Stimulated activated CD8-positive, alpha-beta memory T cell treated with anti-CD3 and anti-CD28 coated beads, Interleukin-12 subunit alpha, Interleukin-12 subunit beta, amount 100 ng/mL, for 24 hours (primary cell): ENCODE data around the gene PCDHGA7.
"Not testable (repeated sequence)": the region's sequence is repeated elsewhere in the genome, so short reads cannot be mapped to it uniquely, and the experiment has no call there.

Experiments used
- DNase-seq: peaks from one replicate; pipeline ENCODE4 v3.0.0-alpha.2; 2020; ENCODE audit errors: extremely low read depth

Gene PCDHGA7

GRCh38 chr5:141382469-141383294, at the start of gene PCDHGA7:
Gene PCDHGA7 (plus strand): TSS chr5:141382742. CDS start chr5:141382900, 158 bp downstream.
- DNase-seq = no peak

GRCh38 chr5:141338538-141339306, 43.8 kb upstream of the PCDHGA7 start, which contains the start of gene PCDHGA2:
Gene PCDHGA2 (plus strand): TSS chr5:141338760.
- no peak for DNase-seq

GRCh38 chr5:141340781-141341354, 41.7 kb upstream of the PCDHGA7 start:
- DNase-seq = not testable (repeated sequence)

- no peak for DNase-seq
These were observed 39.8 kb upstream of the PCDHGA7 start for GRCh38 chr5:141342773-141343172.

GRCh38 chr5:141343242-141343952, 39.1 kb upstream of the PCDHGA7 start, which contains the start of gene PCDHGA3:
Gene PCDHGA3 (plus strand): TSS chr5:141343829. CDS start chr5:141344034, 205 bp downstream.
- no peak for DNase-seq

- no peak for DNase-seq
These were observed 38.5 kb upstream of the PCDHGA7 start for GRCh38 chr5:141343953-141344463.

- DNase-seq = no peak
These were observed 37.2 kb upstream of the PCDHGA7 start for GRCh38 chr5:141345327-141345726.

- not testable (repeated sequence) for DNase-seq
These were observed 36.5 kb upstream of the PCDHGA7 start for GRCh38 chr5:141346017-141346416.

GRCh38 chr5:141349917-141350619, 32.5 kb upstream of the PCDHGA7 start, which contains the start of gene PCDHGB1:
Gene PCDHGB1 (plus strand): TSS chr5:141350099. CDS start chr5:141350261, 162 bp downstream.
- no peak for DNase-seq

GRCh38 chr5:141351591-141351990, 31.0 kb upstream of the PCDHGA7 start:
- DNase-seq = no peak

- DNase-seq = no peak
These were observed 27.6 kb upstream of the PCDHGA7 start, which contains the start of gene PCDHGA4 for GRCh38 chr5:141354900-141355469. Gene PCDHGA4 (plus strand): TSS chr5:141355021. CDS start chr5:141355108, 87 bp downstream.

- DNase-seq = no peak
These were observed 26.9 kb upstream of the PCDHGA7 start for GRCh38 chr5:141355641-141356040.

GRCh38 chr5:141356133-141356532, 26.4 kb upstream of the PCDHGA7 start:
- DNase-seq = no peak

- DNase-seq = no peak
These were observed 25.6 kb upstream of the PCDHGA7 start for GRCh38 chr5:141356950-141357349.

- DNase-seq = no peak
These were observed 22.6 kb upstream of the PCDHGA7 start, which contains the start of gene PCDHGB2 for GRCh38 chr5:141359790-141360426. Gene PCDHGB2 (plus strand): TSS chr5:141359994. CDS start chr5:141360136, 142 bp downstream.

- DNase-seq = no peak
These were observed 21.9 kb upstream of the PCDHGA7 start for GRCh38 chr5:141360685-141361084.

- no peak for DNase-seq
These were observed 19.8 kb upstream of the PCDHGA7 start for GRCh38 chr5:141362719-141363118.

GRCh38 chr5:141363952-141364660, 18.4 kb upstream of the PCDHGA7 start, which contains the start of gene PCDHGA5:
Gene PCDHGA5 (plus strand): TSS chr5:141364162. CDS start chr5:141364331, 169 bp downstream.
- DNase-seq = no peak
